HepG2 (cell line): Measurements from ENCODE around the gene DIPK1B. TPM values are rescaled to one million over a fixed set of nuclear protein-coding genes. Genes with fewer than 3 reads are reported as not detected.
A peak's percentile ranks its signal among the peaks of the same experiment; 100 is the strongest.
"Not testable (repeated sequence)": the region's sequence is repeated elsewhere in the genome, so short reads cannot be mapped to it uniquely, and the experiment has no call there.

Source experiments
- ADNP ChIP-seq: sonication (generic); formaldehyde crosslinking; IDR thresholded peaks from 2 replicates; pipeline ENCODE4 v1.4.0; 2020; ENCODE audit warnings: missing genetic modification reagents
- GATAD2A ChIP-seq: IDR thresholded peaks from 2 replicates; pipeline ENCODE4 v1.6.1; 2016
- HDAC1 ChIP-seq: sonication (generic); formaldehyde crosslinking; IDR thresholded peaks from 2 replicates; pipeline ENCODE4 v1.5.1; 2020; ENCODE audit warnings: mild to moderate bottlenecking, missing genetic modification reagents
- NR2F6 ChIP-seq, 2 experiments: IDR thresholded peaks; 2 replicates each; pipeline ENCODE4 v1.6.1; 2016; ENCODE audit warnings: antibody characterized with exemption in 1 of 2, mild to moderate bottlenecking in 1 of 2
- PATZ1 ChIP-seq: sonication (generic); formaldehyde crosslinking; IDR thresholded peaks from 2 replicates; pipeline ENCODE4 v1.4.0; 2020; ENCODE audit warnings: missing genetic modification reagents
- SALL1 ChIP-seq: sonication (generic); formaldehyde crosslinking; IDR thresholded peaks from 2 replicates; pipeline ENCODE4 v1.8.0; 2022; ENCODE audit warnings: mild to moderate bottlenecking, missing genetic modification reagents
- SAP130 ChIP-seq: IDR thresholded peaks from 2 replicates; pipeline ENCODE4 v1.6.1; 2016; ENCODE audit warnings: low read depth
- STAG1 ChIP-seq: sonication (generic); formaldehyde crosslinking; IDR thresholded peaks from 2 replicates; pipeline ENCODE4 v1.4.0; 2020; ENCODE audit warnings: missing genetic modification reagents
- XRCC5 ChIP-seq: fragments of 200-400 bp; formaldehyde crosslinking; optimal IDR thresholded peaks from 2 replicates; pipeline ENCODE3; 2017; ENCODE audit warnings: mild to moderate bottlenecking, low read length
- ZBTB33 ChIP-seq: sonication (generic); formaldehyde crosslinking; IDR thresholded peaks from 2 replicates; pipeline ENCODE4 v1.4.0; 2020; ENCODE audit warnings: missing genetic modification reagents
- ZFP82 ChIP-seq: sonication (generic); formaldehyde crosslinking; IDR thresholded peaks from 2 replicates; pipeline ENCODE4 v1.5.1; 2020; ENCODE audit warnings: mild to moderate bottlenecking, missing genetic modification reagents, borderline replicate concordance
- ZFX ChIP-seq: sonication (generic); formaldehyde crosslinking; IDR thresholded peaks from 2 replicates; pipeline ENCODE4 v1.4.0; 2020; ENCODE audit warnings: mild to moderate bottlenecking, low read depth, missing genetic modification reagents, moderate library complexity
- ZNF460 ChIP-seq: sonication (generic); formaldehyde crosslinking; IDR thresholded peaks from 2 replicates; pipeline ENCODE4 v1.5.1; 2020; ENCODE audit warnings: missing genetic modification reagents, mild to moderate bottlenecking, borderline replicate concordance
- ZNF563 ChIP-seq: sonication (generic); formaldehyde crosslinking; IDR thresholded peaks from 2 replicates; pipeline ENCODE4 v1.8.0; 2022; ENCODE audit warnings: mild to moderate bottlenecking, moderate library complexity, missing genetic modification reagents
- ZNF567 ChIP-seq: sonication (generic); formaldehyde crosslinking; IDR thresholded peaks from 2 replicates; pipeline ENCODE4 v1.8.1; 2023; ENCODE audit warnings: mild to moderate bottlenecking, missing genetic modification reagents, borderline replicate concordance
- ZNF670 ChIP-seq: sonication (generic); formaldehyde crosslinking; IDR thresholded peaks from 2 replicates; pipeline ENCODE4 v1.8.0; 2022; ENCODE audit warnings: mild to moderate bottlenecking, missing genetic modification reagents, borderline replicate concordance
- ZNF850 ChIP-seq: sonication (generic); formaldehyde crosslinking; conservative IDR thresholded peaks from 2 replicates; pipeline ENCODE4 v1.9.0; 2021; ENCODE audit warnings: mild to moderate bottlenecking, missing genetic modification reagents
- polyA plus RNA-seq, 8 experiments: library from polyadenylated mRNA; depleted of rRNA in 3 of 8; stranded (reverse) in 7 of 8; unstranded in 1 of 8; fragments of >200 nt; fragmentation: Illumina TruSeq in 4 of 8; extraction: Trizol in 4 of 8; gene quantifications; 2 replicates each; pipeline versions ENCODE4 v1.2.1 to v1.2.3, GENCODE V29; 2011 to 2016; ENCODE audit warnings: low read depth in 4 of 8, missing spikeins in 1 of 8, mixed read lengths in 1 of 8; ENCODE audit not compliant: insufficient read depth in 1 of 8
- total RNA-seq, 5 experiments: library from RNA; depleted of rRNA; stranded (reverse); fragments of >200 nt; fragmentation: Illumina TruSeq; extraction: Trizol; gene quantifications; 2 replicates each; pipeline ENCODE4 v1.2.3, GENCODE V29; 2016; ENCODE audit warnings: low read depth in 1 of 5

Gene DIPK1B
- total and polyA plus RNA-seq, 2 of the 13 experiments (the other 11 are each of a cell fraction or from before 2014, with no cell fraction given) = 0.18 to 3.9 TPM

- TF ChIP-seq SALL1 (CRISPR knock-in tag) (peak; percentile 41; the same call in 1 of the 2 replicates), GATAD2A (CRISPR knock-in tag) (0 out of 2 replicates have a peak, but pooled peaks have one; percentile 36), XRCC5 (peak; percentile 81), ZNF563 (CRISPR knock-in tag) (0 out of 2 replicates have a peak, but pooled peaks have one; percentile 8), ADNP (CRISPR knock-in tag) (0 out of 2 replicates have a peak, but pooled peaks have one; percentile 17), NR2F6 (CRISPR knock-in tag; IDR thresholded peaks at IDR 0.05) (peak; percentile 17; the same call in 1 of the 2 replicates), HDAC1 (CRISPR knock-in tag) (0 out of 2 replicates have a peak, but pooled peaks have one; percentile 35), ZBTB33 (0 out of 2 replicates have a peak, but pooled peaks have one; percentile 9), PATZ1 (CRISPR knock-in tag) (peak; percentile 33; the same call in 1 of the 2 replicates), ZFX (peak; percentile 60; the same call in 1 of the 2 replicates), ZFP82 (0 out of 2 replicates have a peak, but pooled peaks have one; percentile 31), ZNF670 (CRISPR knock-in tag) (0 out of 2 replicates have a peak, but pooled peaks have one; percentile 31), ZNF460 (CRISPR knock-in tag) (peak; percentile 85), ZNF850 (CRISPR knock-in tag) (0 out of 2 replicates have a peak, but pooled peaks have one; percentile 45), STAG1 (peak; percentile 46), ZNF567 (CRISPR knock-in tag) (0 out of 2 replicates have a peak, but pooled peaks have one; percentile 31), SAP130 (CRISPR knock-in tag) (peak; percentile 28; the same call in 1 of the 2 replicates)
- TF ChIP-seq NR2F6 (IDR thresholded peaks at IDR 0.05) = not testable (repeated sequence)
Observed at GRCh38 chr9:136760834-136761544, 48.6 kb downstream of the DIPK1B start (continued).
